GM12878 (cell line): ENCODE measurements around the gene OR13C8. TPM values are rescaled to one million over a fixed set of nuclear protein-coding genes. Genes with fewer than 3 reads are reported as not detected.
A peak's percentile ranks its signal among the peaks of the same experiment; 100 is the strongest.

Experiments
- BCL11A ChIP-seq: IDR thresholded peaks from 2 replicates; pipeline ENCODE4 v1.6.1; 2011; ENCODE audit warnings: low read depth, low read length
- BHLHE40 ChIP-seq, 2 experiments: fragments of 450-650 bp in 1 of 2; IDR thresholded peaks; 2 replicates each; pipeline ENCODE4 v1.6.1; 2011 to 2017; ENCODE audit warnings: low read depth in 2 of 2, borderline replicate concordance in 1 of 2, improper control_type of control experiment in 1 of 2, low read length in 1 of 2, mild to moderate bottlenecking in 1 of 2
- CEBPB ChIP-seq, 2 experiments: fragments of 150-350 bp in 1 of 2; IDR thresholded peaks; 2 replicates each; pipeline ENCODE4 v1.6.1; 2012 to 2014; ENCODE audit warnings: low read depth in 2 of 2, low read length in 2 of 2, borderline replicate concordance in 1 of 2, inconsistent platforms in 1 of 2
- CHD4 ChIP-seq: fragments of 200-600 bp; sonication (generic); IDR thresholded peaks from 2 replicates; pipeline ENCODE4 v1.6.1; 2016; ENCODE audit warnings: mild to moderate bottlenecking
- EGR1 ChIP-seq, 2 experiments: IDR thresholded peaks; 1 replicate in 1 of 2; 2 replicates in 1 of 2; pipeline ENCODE4 v1.6.1; 2011 to 2012; ENCODE audit warnings: low read depth in 2 of 2, low read length in 2 of 2, borderline replicate concordance in 1 of 2, mild to moderate bottlenecking in 1 of 2, moderate library complexity in 1 of 2
- GABPA ChIP-seq: IDR thresholded peaks from 2 replicates; pipeline ENCODE4 v1.6.1; 2014; ENCODE audit warnings: antibody characterized with exemption, low read depth, mild to moderate bottlenecking, inconsistent platforms
- IKZF2 ChIP-seq, 2 experiments: fragments of 450-650 bp; IDR thresholded peaks; 2 replicates each; pipeline ENCODE4 v1.6.1; 2017; ENCODE audit warnings: mild to moderate bottlenecking in 2 of 2, moderate library complexity in 2 of 2
- KDM1A ChIP-seq: fragments of 200-600 bp; sonication (generic); IDR thresholded peaks from 2 replicates; pipeline ENCODE4 v1.6.1; 2016; ENCODE audit warnings: borderline replicate concordance
- NBN ChIP-seq: fragments of 450-650 bp; IDR thresholded peaks from 2 replicates; pipeline ENCODE4 v1.6.1; 2016
- SMAD1 ChIP-seq: fragments of 450-650 bp; IDR thresholded peaks from 2 replicates; pipeline ENCODE4 v1.6.1; 2018; ENCODE audit warnings: mild to moderate bottlenecking, low read depth; ENCODE audit not compliant: partially characterized antibody
- SMC3 ChIP-seq: IDR thresholded peaks from 2 replicates; pipeline ENCODE4 v1.6.1; 2011; ENCODE audit warnings: low read length, improper control_type of control experiment, borderline replicate concordance
- TCF12 ChIP-seq: IDR thresholded peaks from 2 replicates; pipeline ENCODE4 v1.6.1; 2011; ENCODE audit warnings: low read depth, mild to moderate bottlenecking, low read length
- ZSCAN29 ChIP-seq: fragments of 450-650 bp; IDR thresholded peaks from 2 replicates; pipeline ENCODE4 v1.6.1; 2017; ENCODE audit warnings: mild to moderate bottlenecking, moderate library complexity
- polyA plus RNA-seq, 11 experiments: library from polyadenylated mRNA; depleted of rRNA in 4 of 11; unstranded in 6 of 11; stranded (reverse) in 5 of 11; fragments of >200 nt; fragmentation: Nextera tagmentation in 4 of 11; fragmentation: Illumina TruSeq in 1 of 11; extraction: Ambion mirVana in 4 of 11; extraction: Trizol in 1 of 11; gene quantifications; 1 replicate in 1 of 11; 2 replicates in 10 of 11; pipeline versions ENCODE4 v1.2.1 to v1.2.3, GENCODE V29; 2011 to 2016; ENCODE audit warnings: inconsistent platforms in 2 of 11, missing spikeins in 2 of 11, low read depth in 1 of 11
- total RNA-seq, 4 experiments: library from RNA; depleted of rRNA in 3 of 4; stranded (reverse); fragments of >200 nt in 3 of 4; fragmentation: Illumina TruSeq in 1 of 4; extraction: Trizol in 1 of 4; gene quantifications; 2 replicates each; pipeline versions ENCODE4 v1.2.1 to v1.2.3, GENCODE V29; 2013 to 2021
- TF ChIP-seq, protein P1 (sequence below): fragments of 450-650 bp; IDR thresholded peaks from 2 replicates; pipeline ENCODE4 v1.6.1; 2017; ENCODE audit warnings: mild to moderate bottlenecking, moderate library complexity
- TF ChIP-seq, protein P2 (sequence below): IDR thresholded peaks from 2 replicates; pipeline ENCODE4 v1.6.1; 2011; ENCODE audit warnings: borderline replicate concordance, low read depth, mild to moderate bottlenecking, moderate library complexity, mixed read lengths, low read length; ENCODE audit not compliant: insufficient read depth; ENCODE audit errors: extremely low read length
- TF ChIP-seq, protein P3 (sequence below): IDR thresholded peaks from 2 replicates; pipeline ENCODE4 v1.6.1; 2011; ENCODE audit warnings: borderline replicate concordance, low read depth, mild to moderate bottlenecking, moderate library complexity, low read length; ENCODE audit not compliant: insufficient read depth, poor library complexity, severe bottlenecking
- TF ChIP-seq, protein P4 (sequence below): IDR thresholded peaks from 2 replicates; pipeline ENCODE4 v1.6.1; 2012; ENCODE audit warnings: low read length, inconsistent platforms
- TF ChIP-seq, protein P5 (sequence below): IDR thresholded peaks from 2 replicates; pipeline ENCODE4 v1.6.1; 2012; ENCODE audit warnings: mild to moderate bottlenecking, low read depth, low read length

OR13C8 gene
- total and polyA plus RNA-seq, 10 of the 15 experiments (the other 5 are each of a cell fraction or from before 2014, with no cell fraction given), result not detected

DNA sequence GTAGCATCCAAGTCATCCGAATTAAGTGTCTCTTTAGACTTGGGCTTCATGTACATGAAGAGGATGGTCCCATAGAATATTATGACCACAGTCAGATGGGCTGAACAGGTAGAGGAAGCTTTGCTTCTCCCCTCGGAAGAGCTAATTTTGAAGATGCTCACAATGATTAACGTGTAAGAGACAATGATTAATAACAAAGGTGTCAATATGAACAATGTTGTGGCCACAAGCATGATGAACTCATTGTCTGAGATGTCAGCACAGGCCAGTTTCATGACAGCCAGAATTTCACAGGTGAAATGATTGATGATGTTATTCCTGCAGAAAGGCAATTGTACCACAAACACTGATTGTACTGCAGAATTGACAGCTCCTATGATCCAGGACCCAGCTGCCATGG is 35.8 kb downstream of the OR13C8 start (continued):
- peak in 1 of 2 experiments; percentile 46; a peak in 1 of 4 replicates for TF ChIP-seq BHLHE40 (IDR thresholded peaks at IDR 0.05; ENCODE audit: borderline replicate concordance in 1 of 2, low read depth in 2 of 2, low read length in 1 of 2)
- no peak for TF ChIP-seq NBN
- TF ChIP-seq EGR1 (IDR thresholded peaks at IDR 0.05; ENCODE audit: borderline replicate concordance in 1 of 2, low read depth in 2 of 2, low read length in 2 of 2), result no peak
- TF ChIP-seq ZSCAN29, result no peak
- 0 out of 2 replicates have a peak, but pooled peaks have one; percentile 39 for TF ChIP-seq BCL11A
- TF ChIP-seq, protein P1, sequence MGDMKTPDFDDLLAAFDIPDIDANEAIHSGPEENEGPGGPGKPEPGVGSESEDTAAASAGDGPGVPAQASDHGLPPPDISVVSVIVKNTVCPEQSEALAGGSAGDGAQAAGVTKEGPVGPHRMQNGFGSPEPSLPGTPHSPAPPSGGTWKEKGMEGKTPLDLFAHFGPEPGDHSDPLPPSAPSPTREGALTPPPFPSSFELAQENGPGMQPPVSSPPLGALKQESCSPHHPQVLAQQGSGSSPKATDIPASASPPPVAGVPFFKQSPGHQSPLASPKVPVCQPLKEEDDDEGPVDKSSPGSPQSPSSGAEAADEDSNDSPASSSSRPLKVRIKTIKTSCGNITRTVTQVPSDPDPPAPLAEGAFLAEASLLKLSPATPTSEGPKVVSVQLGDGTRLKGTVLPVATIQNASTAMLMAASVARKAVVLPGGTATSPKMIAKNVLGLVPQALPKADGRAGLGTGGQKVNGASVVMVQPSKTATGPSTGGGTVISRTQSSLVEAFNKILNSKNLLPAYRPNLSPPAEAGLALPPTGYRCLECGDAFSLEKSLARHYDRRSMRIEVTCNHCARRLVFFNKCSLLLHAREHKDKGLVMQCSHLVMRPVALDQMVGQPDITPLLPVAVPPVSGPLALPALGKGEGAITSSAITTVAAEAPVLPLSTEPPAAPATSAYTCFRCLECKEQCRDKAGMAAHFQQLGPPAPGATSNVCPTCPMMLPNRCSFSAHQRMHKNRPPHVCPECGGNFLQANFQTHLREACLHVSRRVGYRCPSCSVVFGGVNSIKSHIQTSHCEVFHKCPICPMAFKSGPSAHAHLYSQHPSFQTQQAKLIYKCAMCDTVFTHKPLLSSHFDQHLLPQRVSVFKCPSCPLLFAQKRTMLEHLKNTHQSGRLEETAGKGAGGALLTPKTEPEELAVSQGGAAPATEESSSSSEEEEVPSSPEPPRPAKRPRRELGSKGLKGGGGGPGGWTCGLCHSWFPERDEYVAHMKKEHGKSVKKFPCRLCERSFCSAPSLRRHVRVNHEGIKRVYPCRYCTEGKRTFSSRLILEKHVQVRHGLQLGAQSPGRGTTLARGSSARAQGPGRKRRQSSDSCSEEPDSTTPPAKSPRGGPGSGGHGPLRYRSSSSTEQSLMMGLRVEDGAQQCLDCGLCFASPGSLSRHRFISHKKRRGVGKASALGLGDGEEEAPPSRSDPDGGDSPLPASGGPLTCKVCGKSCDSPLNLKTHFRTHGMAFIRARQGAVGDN, result no peak
- TF ChIP-seq IKZF2 (IDR thresholded peaks at IDR 0.05), result peak in 1 of 2 experiments; percentile 32; a peak in 1 of 4 replicates
- TF ChIP-seq, protein P2, sequence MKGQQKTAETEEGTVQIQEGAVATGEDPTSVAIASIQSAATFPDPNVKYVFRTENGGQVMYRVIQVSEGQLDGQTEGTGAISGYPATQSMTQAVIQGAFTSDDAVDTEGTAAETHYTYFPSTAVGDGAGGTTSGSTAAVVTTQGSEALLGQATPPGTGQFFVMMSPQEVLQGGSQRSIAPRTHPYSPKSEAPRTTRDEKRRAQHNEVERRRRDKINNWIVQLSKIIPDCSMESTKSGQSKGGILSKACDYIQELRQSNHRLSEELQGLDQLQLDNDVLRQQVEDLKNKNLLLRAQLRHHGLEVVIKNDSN, result no peak
- no peak for TF ChIP-seq SMC3
- TF ChIP-seq, protein P3, sequence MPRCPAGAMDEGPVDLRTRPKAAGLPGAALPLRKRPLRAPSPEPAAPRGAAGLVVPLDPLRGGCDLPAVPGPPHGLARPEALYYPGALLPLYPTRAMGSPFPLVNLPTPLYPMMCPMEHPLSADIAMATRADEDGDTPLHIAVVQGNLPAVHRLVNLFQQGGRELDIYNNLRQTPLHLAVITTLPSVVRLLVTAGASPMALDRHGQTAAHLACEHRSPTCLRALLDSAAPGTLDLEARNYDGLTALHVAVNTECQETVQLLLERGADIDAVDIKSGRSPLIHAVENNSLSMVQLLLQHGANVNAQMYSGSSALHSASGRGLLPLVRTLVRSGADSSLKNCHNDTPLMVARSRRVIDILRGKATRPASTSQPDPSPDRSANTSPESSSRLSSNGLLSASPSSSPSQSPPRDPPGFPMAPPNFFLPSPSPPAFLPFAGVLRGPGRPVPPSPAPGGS, result no peak
- TF ChIP-seq SMAD1, result no peak
- no peak for TF ChIP-seq KDM1A
- no peak for TF ChIP-seq CEBPB (IDR thresholded peaks at IDR 0.05; ENCODE audit: borderline replicate concordance in 1 of 2, low read depth in 2 of 2, low read length in 2 of 2)
- no peak for TF ChIP-seq CHD4
- TF ChIP-seq, protein P4, sequence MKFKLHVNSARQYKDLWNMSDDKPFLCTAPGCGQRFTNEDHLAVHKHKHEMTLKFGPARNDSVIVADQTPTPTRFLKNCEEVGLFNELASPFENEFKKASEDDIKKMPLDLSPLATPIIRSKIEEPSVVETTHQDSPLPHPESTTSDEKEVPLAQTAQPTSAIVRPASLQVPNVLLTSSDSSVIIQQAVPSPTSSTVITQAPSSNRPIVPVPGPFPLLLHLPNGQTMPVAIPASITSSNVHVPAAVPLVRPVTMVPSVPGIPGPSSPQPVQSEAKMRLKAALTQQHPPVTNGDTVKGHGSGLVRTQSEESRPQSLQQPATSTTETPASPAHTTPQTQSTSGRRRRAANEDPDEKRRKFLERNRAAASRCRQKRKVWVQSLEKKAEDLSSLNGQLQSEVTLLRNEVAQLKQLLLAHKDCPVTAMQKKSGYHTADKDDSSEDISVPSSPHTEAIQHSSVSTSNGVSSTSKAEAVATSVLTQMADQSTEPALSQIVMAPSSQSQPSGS, result no peak
- TF ChIP-seq GABPA, result no peak
- TF ChIP-seq, protein P5, sequence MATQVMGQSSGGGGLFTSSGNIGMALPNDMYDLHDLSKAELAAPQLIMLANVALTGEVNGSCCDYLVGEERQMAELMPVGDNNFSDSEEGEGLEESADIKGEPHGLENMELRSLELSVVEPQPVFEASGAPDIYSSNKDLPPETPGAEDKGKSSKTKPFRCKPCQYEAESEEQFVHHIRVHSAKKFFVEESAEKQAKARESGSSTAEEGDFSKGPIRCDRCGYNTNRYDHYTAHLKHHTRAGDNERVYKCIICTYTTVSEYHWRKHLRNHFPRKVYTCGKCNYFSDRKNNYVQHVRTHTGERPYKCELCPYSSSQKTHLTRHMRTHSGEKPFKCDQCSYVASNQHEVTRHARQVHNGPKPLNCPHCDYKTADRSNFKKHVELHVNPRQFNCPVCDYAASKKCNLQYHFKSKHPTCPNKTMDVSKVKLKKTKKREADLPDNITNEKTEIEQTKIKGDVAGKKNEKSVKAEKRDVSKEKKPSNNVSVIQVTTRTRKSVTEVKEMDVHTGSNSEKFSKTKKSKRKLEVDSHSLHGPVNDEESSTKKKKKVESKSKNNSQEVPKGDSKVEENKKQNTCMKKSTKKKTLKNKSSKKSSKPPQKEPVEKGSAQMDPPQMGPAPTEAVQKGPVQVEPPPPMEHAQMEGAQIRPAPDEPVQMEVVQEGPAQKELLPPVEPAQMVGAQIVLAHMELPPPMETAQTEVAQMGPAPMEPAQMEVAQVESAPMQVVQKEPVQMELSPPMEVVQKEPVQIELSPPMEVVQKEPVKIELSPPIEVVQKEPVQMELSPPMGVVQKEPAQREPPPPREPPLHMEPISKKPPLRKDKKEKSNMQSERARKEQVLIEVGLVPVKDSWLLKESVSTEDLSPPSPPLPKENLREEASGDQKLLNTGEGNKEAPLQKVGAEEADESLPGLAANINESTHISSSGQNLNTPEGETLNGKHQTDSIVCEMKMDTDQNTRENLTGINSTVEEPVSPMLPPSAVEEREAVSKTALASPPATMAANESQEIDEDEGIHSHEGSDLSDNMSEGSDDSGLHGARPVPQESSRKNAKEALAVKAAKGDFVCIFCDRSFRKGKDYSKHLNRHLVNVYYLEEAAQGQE, result no peak
- no peak for TF ChIP-seq TCF12
